ENCODE measurements around the gene PALM.
"Not testable (repeated sequence)": the region's sequence is repeated elsewhere in the genome, so short reads cannot be mapped to it uniquely, and the experiment has no call there.

The PALM gene

DNA sequence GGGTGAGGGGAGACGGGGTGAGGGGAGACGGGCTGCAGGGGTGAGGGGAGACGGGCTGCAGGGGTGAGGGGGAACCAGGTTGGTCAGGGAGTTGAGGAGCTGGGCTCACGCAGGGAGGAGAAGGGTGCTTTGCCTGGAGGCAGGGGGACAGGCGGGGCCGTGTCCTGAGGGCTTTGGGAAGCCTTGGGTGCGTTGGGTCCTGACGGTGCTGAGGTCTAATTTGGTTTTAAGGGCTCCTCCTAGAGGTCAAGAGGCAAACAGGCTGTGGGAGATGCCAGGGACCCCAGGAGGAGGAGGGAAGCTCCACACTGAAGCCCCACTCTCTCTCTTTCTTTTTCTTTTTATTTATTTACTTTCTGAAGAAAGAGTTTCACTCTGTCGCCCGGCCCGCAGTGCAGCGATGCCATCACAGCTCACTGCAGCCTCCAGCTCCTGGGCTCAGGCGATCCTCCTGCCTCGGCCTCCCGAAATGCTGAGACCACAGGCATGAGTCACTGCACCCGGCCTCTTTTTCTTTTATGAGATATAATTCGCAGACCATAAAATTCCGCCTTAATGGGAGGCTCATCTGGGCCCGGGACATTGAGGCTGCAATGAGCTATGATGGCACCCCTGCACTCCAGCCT lies 32.9 kb downstream of the PALM start:
- H3K9ac ChIP-seq (ENCODE audit: low read length in 5 of 5): no peak overlapping the region
- H3K27me3 ChIP-seq (ENCODE audit: control insufficient read depth in 5 of 5, insufficient read depth in 4 of 5, low read length in 5 of 5): no peaks in the 10 kb centered on the region
- no peak overlapping the region for H3K4me3 ChIP-seq (ENCODE audit: low read depth in 1 of 5, low read length in 5 of 5)
- H3K36me3 ChIP-seq (ENCODE audit: control insufficient read depth in 5 of 5, insufficient read depth in 5 of 5, low read length in 5 of 5): peaks cover 0 to 30% (median 24%) of the 10 kb centered on the region in 5 donors
- peaks cover 0 to 8% (median 2%) of the 10 kb centered on the region in 5 donors for H3K9me3 ChIP-seq (ENCODE audit: control insufficient read depth in 5 of 5, low read length in 5 of 5)
- H3K27ac ChIP-seq (ENCODE audit: low read depth, low read length): no peak overlapping the region
- peaks cover 0 to 11% (median 8%) of the 10 kb centered on the region in 5 donors for H3K4me1 ChIP-seq (ENCODE audit: control insufficient read depth in 5 of 5, insufficient read depth in 5 of 5, low read length in 5 of 5)

DNA sequence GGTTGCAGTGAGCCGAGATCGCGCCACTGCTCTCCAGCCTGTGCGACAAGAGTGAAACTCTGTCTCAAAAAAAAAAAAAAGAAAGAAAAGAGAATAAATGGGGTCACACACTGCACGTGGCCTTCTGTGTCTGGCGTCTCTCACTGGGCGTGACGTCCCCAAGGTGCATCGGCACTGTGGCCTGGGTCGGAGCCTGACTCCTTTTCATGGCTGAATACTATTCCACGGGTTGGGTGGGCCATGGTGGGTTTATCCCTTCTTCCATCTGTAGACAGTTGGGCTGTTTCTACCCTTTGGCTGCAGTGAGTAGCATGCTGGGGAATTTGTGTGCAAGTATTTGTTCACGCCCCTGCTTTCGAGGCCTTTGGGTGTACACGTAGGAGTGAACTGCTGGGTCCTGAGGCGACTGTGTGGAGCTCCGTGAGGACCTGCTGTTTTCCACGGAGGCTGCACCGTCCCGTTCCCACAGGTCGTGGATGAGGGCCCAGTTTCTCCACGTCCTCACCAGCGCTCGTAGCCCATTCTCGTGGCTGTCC lies 33.9 kb downstream of the PALM start:
- peaks cover 0 to 11% (median 8%) of the 10 kb centered on the region in 5 donors for H3K9me3 ChIP-seq (ENCODE audit: control insufficient read depth in 5 of 5, low read length in 5 of 5)
- H3K27me3 ChIP-seq (ENCODE audit: control insufficient read depth in 5 of 5, insufficient read depth in 4 of 5, low read length in 5 of 5): no peaks in the 10 kb centered on the region
- H3K4me3 ChIP-seq (ENCODE audit: low read depth in 1 of 5, low read length in 5 of 5): no peak overlapping the region
- peaks cover 0 to 11% (median 8%) of the 10 kb centered on the region in 5 donors for H3K4me1 ChIP-seq (ENCODE audit: control insufficient read depth in 5 of 5, insufficient read depth in 5 of 5, low read length in 5 of 5)
- H3K36me3 ChIP-seq (ENCODE audit: control insufficient read depth in 5 of 5, insufficient read depth in 5 of 5, low read length in 5 of 5): peaks cover 0 to 33% (median 25%) of the 10 kb centered on the region in 5 donors
- no peak overlapping the region for H3K9ac ChIP-seq (ENCODE audit: low read length in 5 of 5)
- H3K27ac ChIP-seq (ENCODE audit: low read depth, low read length): no peak overlapping the region

DNA sequence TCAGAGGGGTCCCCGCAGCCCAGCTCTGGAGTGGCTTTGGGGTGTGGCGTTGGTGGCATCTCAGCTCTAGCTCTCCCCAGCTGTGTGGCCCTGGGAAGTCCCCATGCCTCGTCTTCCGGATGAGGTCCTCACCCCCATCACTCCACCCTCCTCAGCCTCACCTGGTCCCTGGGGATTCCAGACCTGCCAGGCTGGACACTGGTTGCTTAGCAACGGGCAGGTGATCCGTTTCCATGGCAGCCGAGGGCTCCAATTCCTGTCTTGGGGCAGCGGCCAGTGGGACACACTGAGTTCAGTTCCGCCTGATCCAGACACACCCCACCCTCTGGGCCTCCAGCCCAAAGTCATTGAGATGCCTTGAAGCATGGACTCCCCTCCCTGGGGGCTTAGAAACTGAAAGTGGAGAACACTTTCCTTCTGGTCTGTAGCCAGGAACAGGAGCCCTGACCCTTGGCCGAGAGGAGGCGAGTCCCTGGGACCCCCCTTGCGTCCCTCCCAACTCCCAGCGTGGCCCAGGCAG lies 34.5 kb downstream of the PALM start:
- Histone ChIP-seq H3K27ac (ENCODE audit: low read depth, low read length) (no peak overlapping the region), H3K9ac (ENCODE audit: low read length in 5 of 5) (no peak overlapping the region), H3K27me3 (ENCODE audit: control insufficient read depth in 5 of 5, insufficient read depth in 4 of 5, low read length in 5 of 5) (no peaks in the 10 kb centered on the region), H3K4me3 (ENCODE audit: low read depth in 1 of 5, low read length in 5 of 5) (no peak overlapping the region), H3K9me3 (ENCODE audit: control insufficient read depth in 5 of 5, low read length in 5 of 5) (peaks cover 0 to 16% (median 10%) of the 10 kb centered on the region in 5 donors), H3K4me1 (ENCODE audit: control insufficient read depth in 5 of 5, insufficient read depth in 5 of 5, low read length in 5 of 5) (peaks cover 0 to 11% (median 8%) of the 10 kb centered on the region in 5 donors), H3K36me3 (ENCODE audit: control insufficient read depth in 5 of 5, insufficient read depth in 5 of 5, low read length in 5 of 5) (peaks cover 0 to 37% (median 27%) of the 10 kb centered on the region in 5 donors)

DNA sequence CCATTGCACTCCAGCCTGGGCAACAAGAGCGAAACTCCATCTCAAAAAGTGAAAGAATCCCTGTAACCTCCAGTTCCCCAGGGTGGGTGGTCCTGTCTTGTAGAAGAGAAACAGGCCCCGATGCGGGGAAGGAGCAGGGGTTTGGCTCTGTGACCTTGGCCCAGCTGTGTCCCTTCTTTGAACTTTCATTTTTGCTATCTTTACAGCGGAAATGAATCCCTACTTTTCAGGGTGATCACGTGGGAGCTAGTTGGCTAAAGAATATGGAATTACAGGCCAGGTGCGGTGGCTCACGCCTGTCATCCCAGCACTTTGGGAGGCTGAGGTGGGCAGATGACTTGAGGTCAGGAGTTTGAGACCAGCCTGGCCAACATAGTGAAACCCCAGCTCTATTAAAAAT lies 36.4 kb downstream of the PALM start:
- H3K27ac ChIP-seq (ENCODE audit: low read depth, low read length); H3K4me3 ChIP-seq (ENCODE audit: low read depth in 1 of 5, low read length in 5 of 5); H3K9ac ChIP-seq (ENCODE audit: low read length in 5 of 5); H3K27me3 ChIP-seq (ENCODE audit: control insufficient read depth in 5 of 5, insufficient read depth in 4 of 5, low read length in 5 of 5): not testable (repeated sequence)
- Histone ChIP-seq H3K36me3 (ENCODE audit: control insufficient read depth in 5 of 5, insufficient read depth in 5 of 5, low read length in 5 of 5) (peaks cover 0 to 33% (median 24%) of the 10 kb centered on the region in 5 donors), H3K9me3 (ENCODE audit: control insufficient read depth in 5 of 5, low read length in 5 of 5) (peaks cover 0 to 16% (median 10%) of the 10 kb centered on the region in 5 donors), H3K4me1 (ENCODE audit: control insufficient read depth in 5 of 5, insufficient read depth in 5 of 5, low read length in 5 of 5) (peaks cover 0 to 11% (median 8%) of the 10 kb centered on the region in 5 donors)

DNA sequence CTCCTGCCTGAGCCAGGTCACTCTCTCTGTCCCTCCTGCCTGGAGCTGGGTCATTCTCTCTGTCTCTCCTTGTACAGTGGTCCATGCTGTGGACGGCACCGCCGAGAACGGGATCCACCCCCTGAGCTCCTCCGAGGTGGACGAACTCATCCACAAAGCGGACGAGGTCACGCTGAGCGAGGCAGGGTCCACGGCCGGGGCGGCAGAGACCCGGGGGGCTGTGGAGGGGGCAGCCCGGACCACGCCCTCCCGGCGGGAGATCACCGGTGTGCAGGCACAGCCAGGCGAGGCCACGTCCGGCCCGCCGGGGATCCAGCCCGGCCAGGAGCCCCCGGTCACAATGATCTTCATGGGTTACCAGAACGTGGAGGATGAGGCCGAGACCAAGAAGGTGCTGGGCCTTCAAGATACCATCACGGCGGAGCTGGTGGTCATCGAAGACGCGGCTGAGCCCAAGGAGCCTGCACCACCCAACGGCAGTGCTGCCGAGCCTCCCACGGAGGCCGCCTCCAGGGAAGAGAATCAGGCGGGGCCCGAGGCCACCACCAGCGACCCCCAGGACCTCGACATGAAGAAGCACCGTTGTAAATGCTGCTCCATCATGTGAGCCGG lies 37.6 kb downstream of the PALM start:
- Histone ChIP-seq H3K4me1 (ENCODE audit: control insufficient read depth in 5 of 5, insufficient read depth in 5 of 5, low read length in 5 of 5) (peaks cover 0 to 11% (median 8%) of the 10 kb centered on the region in 5 donors), H3K9me3 (ENCODE audit: control insufficient read depth in 5 of 5, low read length in 5 of 5) (peaks cover 0 to 16% (median 10%) of the 10 kb centered on the region in 5 donors), H3K27ac (ENCODE audit: low read depth, low read length) (no peak overlapping the region), H3K9ac (ENCODE audit: low read length in 5 of 5) (no peak overlapping the region), H3K27me3 (ENCODE audit: control insufficient read depth in 5 of 5, insufficient read depth in 4 of 5, low read length in 5 of 5) (peaks cover 0 to 3% (median 0%) of the 10 kb centered on the region in 5 donors), H3K4me3 (ENCODE audit: low read depth in 1 of 5, low read length in 5 of 5) (no peak overlapping the region), H3K36me3 (ENCODE audit: control insufficient read depth in 5 of 5, insufficient read depth in 5 of 5, low read length in 5 of 5) (peaks cover 0 to 27% (median 20%) of the 10 kb centered on the region in 5 donors)

DNA sequence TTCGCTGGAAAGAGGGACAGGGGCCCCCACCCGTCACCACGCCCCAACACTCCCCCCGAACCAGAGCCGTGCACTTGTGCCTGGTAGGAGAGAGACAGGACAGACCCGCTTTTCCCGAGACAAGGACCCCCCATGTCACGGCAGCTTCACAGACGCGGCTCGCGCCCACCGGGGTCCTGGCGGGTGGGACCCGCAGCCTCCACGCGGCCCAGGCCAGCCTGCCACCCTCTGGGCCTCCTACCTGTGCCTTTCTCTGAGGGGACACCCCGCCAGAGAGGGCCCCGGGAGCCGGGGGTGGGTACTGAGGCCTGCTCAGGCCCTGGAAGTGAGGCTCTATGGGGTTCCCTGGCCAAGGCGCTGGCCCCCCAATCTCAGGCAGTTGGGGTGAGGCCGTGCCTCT lies 38.2 kb downstream of the PALM start:
- Histone ChIP-seq H3K36me3 (ENCODE audit: control insufficient read depth in 5 of 5, insufficient read depth in 5 of 5, low read length in 5 of 5) (peaks cover 0 to 24% (median 18%) of the 10 kb centered on the region in 5 donors), H3K9me3 (ENCODE audit: control insufficient read depth in 5 of 5, low read length in 5 of 5) (peaks cover 0 to 16% (median 10%) of the 10 kb centered on the region in 5 donors), H3K27me3 (ENCODE audit: control insufficient read depth in 5 of 5, insufficient read depth in 4 of 5, low read length in 5 of 5) (peaks cover 0 to 3% (median 0%) of the 10 kb centered on the region in 5 donors), H3K9ac (ENCODE audit: low read length in 5 of 5) (no peak overlapping the region), H3K4me3 (ENCODE audit: low read depth in 1 of 5, low read length in 5 of 5) (no peak overlapping the region), H3K4me1 (ENCODE audit: control insufficient read depth in 5 of 5, insufficient read depth in 5 of 5, low read length in 5 of 5) (peaks cover 0 to 12% (median 8%) of the 10 kb centered on the region in 5 donors), H3K27ac (ENCODE audit: low read depth, low read length) (no peak overlapping the region)

DNA sequence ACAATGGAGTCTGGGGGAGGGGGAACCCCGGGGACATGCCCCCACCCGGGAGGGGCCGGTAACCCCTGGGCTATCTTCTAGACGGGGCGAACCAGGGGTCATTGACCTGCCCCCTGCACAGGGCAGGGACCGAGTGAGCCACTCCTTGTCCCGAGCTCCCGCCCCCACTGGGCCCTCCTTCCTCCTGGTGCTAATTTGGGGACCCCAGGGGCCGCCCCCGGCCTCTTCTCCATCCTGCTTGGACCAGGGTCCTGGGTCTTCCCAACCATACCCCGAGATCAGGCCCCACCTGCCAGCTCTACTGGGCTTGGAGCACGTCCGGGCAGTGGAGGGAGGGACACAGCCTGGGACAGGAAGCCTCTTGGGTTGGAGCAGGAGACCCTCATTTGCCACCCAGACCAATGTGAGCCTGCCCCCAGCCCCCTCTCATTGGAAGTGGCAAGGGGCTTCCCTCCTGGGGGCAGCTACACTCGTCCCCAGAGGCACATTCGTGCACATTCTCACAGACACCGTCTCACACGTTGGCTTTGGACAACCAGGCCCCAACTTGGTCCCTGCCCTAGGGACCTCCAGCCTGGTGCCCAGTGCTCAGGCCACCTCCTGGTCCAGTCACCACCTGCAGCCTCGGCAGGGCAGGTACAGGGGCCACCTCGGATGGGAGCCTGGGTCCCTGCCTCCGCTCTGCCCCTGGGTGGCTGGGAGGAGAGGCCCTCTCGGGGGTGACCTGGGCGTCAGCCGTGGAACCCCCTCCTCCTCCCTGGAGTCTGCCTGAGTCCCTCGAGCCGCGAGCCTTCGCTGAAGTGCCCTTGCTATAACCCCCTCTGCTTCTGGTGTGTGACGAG lies 38.9 kb downstream of the PALM start:
- peaks cover 0 to 3% (median 0%) of the 10 kb centered on the region in 5 donors for H3K27me3 ChIP-seq (ENCODE audit: control insufficient read depth in 5 of 5, insufficient read depth in 4 of 5, low read length in 5 of 5)
- H3K4me3 ChIP-seq (ENCODE audit: low read depth in 1 of 5, low read length in 5 of 5): no peak overlapping the region
- H3K9ac ChIP-seq (ENCODE audit: low read length in 5 of 5): no peak overlapping the region
- no peak overlapping the region for H3K27ac ChIP-seq (ENCODE audit: low read depth, low read length)
- peaks cover 0 to 22% (median 16%) of the 10 kb centered on the region in 5 donors for H3K36me3 ChIP-seq (ENCODE audit: control insufficient read depth in 5 of 5, insufficient read depth in 5 of 5, low read length in 5 of 5)
- peaks cover 0 to 16% (median 10%) of the 10 kb centered on the region in 5 donors for H3K9me3 ChIP-seq (ENCODE audit: control insufficient read depth in 5 of 5, low read length in 5 of 5)
- peaks cover 0 to 13% (median 8%) of the 10 kb centered on the region in 5 donors for H3K4me1 ChIP-seq (ENCODE audit: control insufficient read depth in 5 of 5, insufficient read depth in 5 of 5, low read length in 5 of 5)

DNA sequence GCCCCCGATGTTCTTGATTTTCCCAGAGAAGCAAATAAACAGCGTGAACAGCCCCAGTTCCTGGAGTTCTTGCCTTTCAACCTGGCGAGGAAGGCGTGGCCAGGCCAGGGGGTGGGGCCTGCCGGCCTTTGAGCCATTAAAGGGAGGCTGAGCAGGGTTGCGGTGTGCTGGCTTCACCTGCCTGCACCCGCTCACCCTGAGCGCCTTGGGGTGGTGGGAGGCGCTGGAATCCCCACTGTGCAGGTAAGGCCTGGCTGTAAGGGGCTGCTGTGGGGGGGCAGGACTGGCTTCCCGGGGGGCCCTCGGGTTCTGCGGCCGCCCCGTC lies 39.5 kb downstream of the PALM start:
- Histone ChIP-seq H3K27ac (ENCODE audit: low read depth, low read length) (no peak overlapping the region), H3K27me3 (ENCODE audit: control insufficient read depth in 5 of 5, insufficient read depth in 4 of 5, low read length in 5 of 5) (peaks cover 0 to 3% (median 0%) of the 10 kb centered on the region in 5 donors), H3K4me1 (ENCODE audit: control insufficient read depth in 5 of 5, insufficient read depth in 5 of 5, low read length in 5 of 5) (peaks cover 3 to 14% (median 6%) of the 10 kb centered on the region in 5 donors), H3K9me3 (ENCODE audit: control insufficient read depth in 5 of 5, low read length in 5 of 5) (peaks cover 0 to 16% (median 10%) of the 10 kb centered on the region in 5 donors), H3K36me3 (ENCODE audit: control insufficient read depth in 5 of 5, insufficient read depth in 5 of 5, low read length in 5 of 5) (peaks cover 0 to 18% (median 13%) of the 10 kb centered on the region in 5 donors), H3K4me3 (ENCODE audit: low read depth in 1 of 5, low read length in 5 of 5) (no peak overlapping the region), H3K9ac (ENCODE audit: low read length in 5 of 5) (no peak overlapping the region)

DNA sequence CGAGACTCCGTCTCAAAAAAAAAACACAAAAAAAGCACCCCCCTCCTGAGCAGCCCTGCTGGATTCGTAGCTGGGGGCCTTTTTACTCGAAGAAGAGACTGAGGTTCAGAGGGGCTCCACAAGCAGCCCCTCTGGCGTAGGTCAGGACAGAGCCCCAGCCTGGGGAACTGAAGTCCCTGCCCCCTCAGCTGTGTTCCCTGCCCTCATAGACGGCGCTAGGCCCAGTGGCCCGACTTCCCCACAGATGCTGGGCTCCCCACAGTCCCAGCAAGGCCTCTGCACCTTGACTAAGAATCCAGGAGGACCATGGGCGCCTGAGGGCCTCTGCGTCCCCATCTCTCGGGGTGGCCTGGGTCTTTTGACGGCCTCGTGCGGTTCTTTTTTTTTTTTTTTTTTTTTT lies 41.1 kb downstream of the PALM start:
- peaks cover 0 to 3% (median 0%) of the 10 kb centered on the region in 5 donors for H3K27me3 ChIP-seq (ENCODE audit: control insufficient read depth in 5 of 5, insufficient read depth in 4 of 5, low read length in 5 of 5)
- peaks cover 0 to 13% (median 10%) of the 10 kb centered on the region in 5 donors for H3K9me3 ChIP-seq (ENCODE audit: control insufficient read depth in 5 of 5, low read length in 5 of 5)
- H3K36me3 ChIP-seq (ENCODE audit: control insufficient read depth in 5 of 5, insufficient read depth in 5 of 5, low read length in 5 of 5): peaks cover 0 to 18% (median 13%) of the 10 kb centered on the region in 5 donors
- H3K9ac ChIP-seq (ENCODE audit: low read length in 5 of 5): no peak overlapping the region
- H3K4me3 ChIP-seq (ENCODE audit: low read depth in 1 of 5, low read length in 5 of 5): no peak overlapping the region
- H3K27ac ChIP-seq (ENCODE audit: low read depth, low read length): no peak overlapping the region
- H3K4me1 ChIP-seq (ENCODE audit: control insufficient read depth in 5 of 5, insufficient read depth in 5 of 5, low read length in 5 of 5): peaks cover 0 to 13% (median 6%) of the 10 kb centered on the region in 5 donors
